Forelimb muscle (tissue), 1 donor: ENCODE results near the gene RHOB. TPM values are rescaled to one million over a fixed set of nuclear protein-coding genes. Genes with fewer than 3 reads are reported as not detected.
"Not testable (repeated sequence)": the region's sequence is repeated elsewhere in the genome, so short reads cannot be mapped to it uniquely, and the experiment has no call there.

Experiments used
- DNase-seq: peaks from one replicate; pipeline ENCODE4 v3.0.0-alpha.2; 2013; ENCODE audit warnings: low read depth
- polyA plus RNA-seq: library from polyadenylated mRNA; unstranded; fragments of 120-200 nt; gene quantifications from one replicate; pipeline ENCODE4 v1.2.1, GENCODE V29; 2013; ENCODE audit not compliant: insufficient read length

The RHOB gene
- polyA plus RNA-seq, 1 donor: 119 TPM

- DNase-seq: no peak
Observed at GRCh38 chr2:20422402-20423271, 24.2 kb upstream of the RHOB start.

DNA sequence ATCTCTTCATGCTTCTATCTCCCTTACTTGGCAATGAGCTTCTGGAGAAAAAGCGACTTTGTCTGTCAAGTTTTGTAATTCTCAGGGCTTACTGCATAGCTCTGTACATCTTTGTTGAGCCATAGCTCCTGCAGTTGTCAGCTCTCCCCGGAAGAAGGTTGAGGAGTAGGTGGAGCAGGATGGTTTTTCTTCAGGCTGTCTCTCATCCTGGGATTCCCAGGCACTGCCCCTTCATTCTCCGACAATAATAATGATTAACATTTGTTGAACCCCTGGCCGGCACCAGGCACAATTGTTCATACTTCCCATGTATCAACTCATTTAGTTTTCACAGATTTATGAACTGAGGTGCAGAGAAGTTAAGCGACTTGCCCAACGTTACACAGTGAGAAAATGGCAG is 23.5 kb upstream of the RHOB start:
- DNase-seq: no peak

GRCh38 chr2:20423847-20424246 is 23.0 kb upstream of the RHOB start:
- no peak for DNase-seq

DNA sequence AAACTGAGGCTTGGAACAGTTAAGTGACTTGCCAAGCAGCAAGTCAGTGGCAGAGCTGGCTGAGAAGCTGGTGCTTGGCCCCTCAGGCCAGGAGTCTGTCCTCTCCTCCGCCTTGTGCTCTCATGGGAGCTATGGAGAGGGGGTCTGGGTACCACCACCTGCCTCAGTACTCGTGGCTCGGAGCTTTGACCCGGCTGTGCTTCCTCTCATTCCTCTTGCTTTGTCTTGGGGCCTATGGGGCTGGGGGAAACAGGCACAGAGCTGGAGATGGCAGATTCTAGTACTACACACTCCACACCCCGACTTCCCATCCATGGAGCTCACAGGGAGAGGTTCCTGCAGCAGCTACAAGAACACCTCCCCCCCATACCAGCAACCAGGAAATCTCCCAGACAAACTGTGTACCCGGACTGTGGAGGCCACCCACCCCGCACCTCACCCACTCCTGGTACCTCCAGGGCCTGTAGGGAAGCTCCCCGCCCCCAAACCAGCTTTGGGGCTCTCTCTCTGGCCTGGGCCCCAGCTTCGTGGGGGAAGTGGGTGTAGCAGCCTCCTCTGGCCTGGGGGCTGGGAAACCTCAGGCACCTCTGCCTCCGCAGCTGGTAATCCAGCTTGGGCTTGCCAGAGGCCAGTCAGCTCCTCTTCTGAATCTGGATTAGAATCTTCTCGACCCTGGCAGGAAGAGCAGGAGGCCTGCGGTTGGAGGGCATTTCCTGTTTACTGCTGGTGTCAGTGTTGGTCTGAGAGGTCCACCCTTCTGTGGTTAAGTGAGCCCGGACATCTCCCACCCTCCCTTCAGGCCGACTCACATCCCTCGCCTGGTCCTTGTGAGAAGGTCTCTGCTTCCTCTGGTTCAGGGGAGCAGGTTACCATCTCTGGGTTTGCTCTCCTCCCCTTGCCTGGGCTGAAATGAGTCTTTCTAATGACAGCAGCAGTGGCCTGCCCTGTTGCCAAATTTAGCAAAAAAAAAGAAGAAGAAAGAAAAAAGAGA is 22.3 kb upstream of the RHOB start:
- no peak for DNase-seq

DNA sequence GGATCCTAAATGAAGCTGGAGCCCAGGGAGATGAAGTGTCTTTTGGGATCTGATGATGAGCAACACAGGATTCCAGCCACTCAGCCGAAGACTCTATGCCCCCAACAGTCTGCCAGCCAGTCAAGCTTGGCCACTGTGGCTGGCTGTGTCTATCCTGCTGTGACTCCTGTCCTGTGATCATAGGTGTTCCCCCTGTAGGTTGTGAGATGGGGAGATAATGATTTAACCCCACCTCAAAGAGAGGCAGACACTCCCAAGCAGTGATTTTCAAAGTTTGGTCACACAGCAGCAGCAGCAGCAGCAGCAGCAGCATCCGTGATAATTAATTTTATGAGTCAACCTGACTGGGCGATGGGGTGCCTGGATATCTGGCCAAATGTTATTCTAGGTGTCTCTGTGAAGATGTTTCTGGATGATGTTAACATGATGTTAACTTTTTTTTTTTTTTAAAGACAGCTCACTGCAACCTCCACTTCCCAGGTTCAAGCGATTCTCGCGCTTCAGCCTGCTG is 21.4 kb upstream of the RHOB start:
- DNase-seq: no peak

GRCh38 chr2:20425884-20426283 is 21.0 kb upstream of the RHOB start:
- DNase-seq: no peak

- DNase-seq: no peak
Observed at GRCh38 chr2:20427931-20428526, 18.8 kb upstream of the RHOB start.

DNA sequence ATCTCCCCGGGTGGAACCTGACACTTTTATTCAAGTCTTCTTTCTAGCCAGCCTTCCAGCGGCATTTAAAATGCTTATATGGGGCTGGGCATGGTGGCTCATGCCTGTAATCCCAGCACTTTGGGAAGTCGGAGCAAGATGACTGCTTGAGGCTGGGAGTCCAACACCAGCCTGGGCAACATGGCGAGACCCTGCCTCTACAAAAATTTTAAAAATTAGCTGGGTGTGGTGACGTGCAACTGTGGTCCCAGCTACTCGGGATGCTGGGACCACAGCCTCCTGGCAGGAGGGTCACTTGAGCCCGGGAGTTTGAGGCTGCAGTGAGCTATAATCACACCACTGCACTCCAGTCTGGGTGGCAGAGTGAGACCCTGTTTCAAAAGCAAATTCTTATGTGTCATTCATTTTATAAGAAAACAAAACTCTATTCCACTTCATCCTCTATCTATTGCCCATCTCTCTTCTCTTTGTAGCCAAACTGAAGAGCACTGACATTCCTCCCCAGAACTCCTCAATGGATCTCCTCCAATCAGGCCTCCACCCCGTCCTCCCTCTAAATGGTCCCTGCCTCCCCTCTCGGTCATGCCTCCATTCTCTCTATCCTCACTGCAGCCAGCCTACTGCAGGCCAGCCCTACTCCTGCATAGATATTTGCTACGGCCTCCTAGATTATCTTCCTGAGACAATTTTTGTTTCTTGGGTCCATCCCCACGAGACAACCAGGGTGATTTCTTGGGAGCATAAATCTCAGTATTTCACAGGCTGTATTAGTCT is 18.0 kb upstream of the RHOB start:
- DNase-seq: no peak

GRCh38 chr2:20429528-20429927 is 17.3 kb upstream of the RHOB start:
- DNase-seq: no peak

DNA sequence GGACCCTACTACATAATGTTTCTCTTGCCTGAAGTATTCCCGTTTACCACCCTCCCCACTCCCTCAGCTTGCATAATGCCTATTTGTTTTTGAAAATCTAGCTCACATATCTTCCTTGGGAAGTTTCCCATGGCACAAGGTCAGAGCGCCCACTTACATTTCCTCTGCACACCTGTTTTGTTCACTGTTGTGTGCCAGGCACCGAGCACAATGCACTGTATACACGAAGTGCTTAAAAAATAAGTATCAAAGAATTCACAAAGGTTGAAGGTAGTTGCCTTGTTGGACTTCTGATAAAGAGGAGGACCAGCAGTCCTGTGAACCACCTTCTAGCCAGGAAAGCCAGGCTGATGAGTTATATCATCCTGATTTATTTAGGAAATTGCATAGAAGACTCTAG is 16.8 kb upstream of the RHOB start:
- DNase-seq: no peak

DNA sequence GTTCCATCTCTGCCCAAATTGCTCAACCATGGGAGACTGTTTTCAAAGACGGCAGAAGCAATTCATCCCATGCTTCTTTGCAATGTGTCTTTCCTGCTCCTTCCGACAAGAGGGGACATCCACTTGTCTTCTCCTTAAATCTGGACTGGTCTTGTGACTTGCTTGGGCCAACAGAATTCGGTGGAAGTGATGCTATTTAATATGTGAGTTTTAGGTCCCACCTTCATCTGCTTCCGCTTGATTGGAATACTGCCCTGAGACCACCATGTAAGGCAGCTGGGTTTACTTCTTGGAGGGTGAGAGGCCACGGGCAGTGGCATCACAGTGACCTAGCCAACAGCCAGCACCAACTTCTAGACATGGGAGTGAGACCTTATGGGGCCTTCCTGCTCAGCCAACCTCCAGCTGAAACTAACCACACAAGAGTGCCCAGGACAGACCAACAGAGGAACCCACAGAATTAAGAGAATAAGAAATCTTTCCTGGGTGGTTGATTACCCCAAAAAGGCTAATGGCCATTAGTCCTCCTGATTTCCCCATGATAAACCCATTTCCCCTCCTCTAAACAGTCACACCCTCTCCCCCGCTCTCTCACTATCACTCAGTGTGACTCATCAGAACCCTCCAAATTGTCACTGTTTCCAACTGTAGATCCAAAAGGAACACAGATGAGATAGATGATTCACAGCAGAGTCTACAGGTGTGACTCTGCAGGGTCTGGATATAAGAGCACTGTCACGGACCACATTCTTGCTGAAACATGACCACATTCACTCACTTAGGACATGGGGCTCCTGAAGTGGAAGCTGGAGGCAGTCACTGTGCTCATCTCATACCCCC is 16.2 kb upstream of the RHOB start:
- DNase-seq: no peak

GRCh38 chr2:20431301-20431698 is 15.6 kb upstream of the RHOB start:
- no peak for DNase-seq

DNA sequence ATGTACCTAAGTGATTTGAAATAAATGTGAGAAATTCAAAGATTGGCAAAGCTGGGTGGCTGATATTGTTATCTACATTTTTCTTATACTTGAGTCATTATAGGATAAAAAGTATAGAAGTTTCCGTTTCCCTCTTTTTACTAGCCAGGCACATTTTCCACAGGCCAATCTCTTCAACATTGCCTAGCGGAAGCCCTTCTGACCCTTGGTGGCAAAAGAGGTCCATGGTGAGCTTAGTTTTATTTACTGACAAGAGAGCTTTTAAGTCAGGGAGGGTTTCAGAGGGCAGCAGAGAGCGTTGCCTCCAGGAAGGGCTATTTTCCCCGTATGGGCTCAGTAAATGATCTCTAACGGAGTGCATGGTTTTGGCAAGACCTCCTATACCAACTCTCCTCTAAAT is 15.1 kb upstream of the RHOB start:
- DNase-seq: no peak

GRCh38 chr2:20432714-20433113 is 14.2 kb upstream of the RHOB start:
- DNase-seq: no peak

GRCh38 chr2:20433249-20433648 is 13.6 kb upstream of the RHOB start:
- DNase-seq: no peak

- DNase-seq: no peak
Observed at GRCh38 chr2:20433946-20434553, 12.8 kb upstream of the RHOB start.

DNA sequence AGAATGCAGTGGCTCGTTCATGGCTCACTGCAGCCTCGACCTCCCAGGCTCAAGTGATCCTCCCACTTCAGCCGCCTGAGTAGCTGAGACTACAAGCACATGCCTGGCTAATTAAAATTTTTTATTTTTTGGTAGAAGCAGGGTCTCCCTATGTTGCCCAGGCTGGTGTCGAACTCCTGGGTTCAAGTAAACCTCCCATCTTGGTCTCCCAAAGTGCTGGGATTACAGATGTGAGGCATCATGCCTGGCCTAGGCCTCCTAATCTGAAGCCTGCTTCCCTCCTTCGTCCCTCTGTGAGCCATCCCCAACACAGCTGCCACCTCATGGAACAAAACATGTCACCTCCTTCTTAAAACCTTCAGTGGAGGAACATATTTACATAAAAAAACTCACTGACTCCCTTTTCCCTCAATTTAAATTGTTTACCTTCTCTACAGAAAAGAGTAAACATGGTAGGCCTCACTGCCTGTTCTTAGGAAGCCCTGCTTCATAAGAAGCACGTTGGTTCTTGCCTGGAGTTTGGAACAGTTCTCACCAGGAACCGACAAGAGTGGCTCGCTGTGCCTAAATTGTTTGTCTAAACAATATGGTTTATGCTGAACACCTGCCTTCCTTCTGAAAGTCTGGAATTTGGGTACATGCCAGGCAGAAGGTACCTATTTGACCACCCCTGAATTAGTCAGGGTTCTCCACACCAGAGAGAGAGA is 12.1 kb upstream of the RHOB start:
- no peak for DNase-seq

- not testable (repeated sequence) for DNase-seq
Observed at GRCh38 chr2:20435456-20435855, 11.4 kb upstream of the RHOB start.
